ENCODE data around the gene SLC17A8. TPM values are rescaled to one million over a fixed set of nuclear protein-coding genes. Genes with fewer than 3 reads are reported as not detected.
A peak's percentile ranks its signal among the peaks of the same experiment; 100 is the strongest.

The SLC17A8 gene
- total and polyA plus RNA-seq, 3 donors from 2014 or later, result 0.08 to 0.37 (median 0.28) TPM

- WGBS, 2 donors, result 93 to 96% methylated on average over 4 of the region's 4 CpGs
- H3K4me1 ChIP-seq, result no peaks in the 10 kb centered on the region
- intact Hi-C loops (cut with DNase I; ENCODE audit: low total_unique reads), result no loop called here
- DNase-seq, result no peak
- no peaks in the 10 kb centered on the region for H3K36me3 ChIP-seq (ENCODE audit: low read depth, missing control alignments)
- no peaks in the 10 kb centered on the region for H3K27me3 ChIP-seq
- H3K4me3 ChIP-seq, result no peak overlapping the region
- no peak overlapping the region for H3K27ac ChIP-seq
- no peaks in the 10 kb centered on the region for H3K9me3 ChIP-seq
- TF ChIP-seq CTCF (IDR thresholded peaks at IDR 0.05) (no peak), POLR2A (IDR thresholded peaks at IDR 0.05) (no peak)
These were observed 7.5 kb downstream of the SLC17A8 start for GRCh38 chr12:100364324-100364723.

GRCh38 chr12:100365411-100365810, 8.5 kb downstream of the SLC17A8 start:
- Histone ChIP-seq H3K9me3 (no peaks in the 10 kb centered on the region), H3K27ac (no peak overlapping the region), H3K4me3 (no peak overlapping the region), H3K36me3 (ENCODE audit: low read depth, missing control alignments) (no peaks in the 10 kb centered on the region), H3K4me1 (no peaks in the 10 kb centered on the region), H3K27me3 (no peaks in the 10 kb centered on the region)
- TF ChIP-seq POLR2A (IDR thresholded peaks at IDR 0.05) (no peak), CTCF (IDR thresholded peaks at IDR 0.05) (no peak)
- WGBS, 2 donors, result 79 to 93% methylated on average over 2 of the region's 2 CpGs
- DNase-seq, result no peak
- intact Hi-C loops (cut with DNase I; ENCODE audit: low total_unique reads), result no loop called here

GRCh38 chr12:100368066-100368465, 11.2 kb downstream of the SLC17A8 start:
- H3K9me3 ChIP-seq, result no peaks in the 10 kb centered on the region
- no peak for DNase-seq
- no peaks in the 10 kb centered on the region for H3K36me3 ChIP-seq (ENCODE audit: low read depth, missing control alignments)
- no peak overlapping the region for H3K4me3 ChIP-seq
- H3K4me1 ChIP-seq, result no peaks in the 10 kb centered on the region
- intact Hi-C loops (cut with DNase I; ENCODE audit: low total_unique reads), result no loop called here
- H3K27me3 ChIP-seq, result no peaks in the 10 kb centered on the region
- H3K27ac ChIP-seq, result no peak overlapping the region
- TF ChIP-seq CTCF (IDR thresholded peaks at IDR 0.05), result no peak
- TF ChIP-seq POLR2A (IDR thresholded peaks at IDR 0.05), result no peak
- WGBS, 2 donors, result 71 to 90% methylated on average over 1 of the region's 1 CpG

GRCh38 chr12:100371146-100371545, 14.3 kb downstream of the SLC17A8 start:
- H3K27ac ChIP-seq, result no peak overlapping the region
- H3K9me3 ChIP-seq, result no peaks in the 10 kb centered on the region
- no peaks in the 10 kb centered on the region for H3K36me3 ChIP-seq (ENCODE audit: low read depth, missing control alignments)
- H3K4me3 ChIP-seq, result no peak overlapping the region
- H3K27me3 ChIP-seq, result no peaks in the 10 kb centered on the region
- H3K4me1 ChIP-seq, result peaks cover 3% of the 10 kb centered on the region
- no peak for DNase-seq
- TF ChIP-seq POLR2A (IDR thresholded peaks at IDR 0.05), result no peak
- TF ChIP-seq CTCF (IDR thresholded peaks at IDR 0.05), result no peak
- 83 to 85% methylated on average over 6 of the region's 6 CpGs for whole genome bisulfite sequencing, 2 donors
- intact Hi-C loops (cut with DNase I; ENCODE audit: low total_unique reads), result no loop called here

- intact Hi-C loops (cut with DNase I; ENCODE audit: low total_unique reads), result no loop called here
- no peak for TF ChIP-seq POLR2A (IDR thresholded peaks at IDR 0.05)
- TF ChIP-seq CTCF (IDR thresholded peaks at IDR 0.05), result no peak
- Histone ChIP-seq H3K4me3 (no peak overlapping the region), H3K27me3 (no peaks in the 10 kb centered on the region), H3K4me1 (peaks cover 3% of the 10 kb centered on the region), H3K27ac (no peak overlapping the region), H3K36me3 (ENCODE audit: low read depth, missing control alignments) (no peaks in the 10 kb centered on the region), H3K9me3 (no peaks in the 10 kb centered on the region)
- peak; percentile 38 for DNase-seq
- WGBS, 2 donors, result 52 to 54% methylated on average over 11 of the region's 11 CpGs
These were observed 16.2 kb downstream of the SLC17A8 start for GRCh38 chr12:100372853-100373640.

Data from testis (tissue), 3 donors.